ENCODE measurements around the gene CTPS1.

CTPS1 gene

GRCh38 chr1:40998668-40999067, 19.2 kb downstream of the CTPS1 start:
- no peak for DNase-seq (ENCODE audit: low spot score)

GRCh38 chr1:41003127-41003639, 23.7 kb downstream of the CTPS1 start:
- DNase-seq (ENCODE audit: low spot score): no peak

- DNase-seq (ENCODE audit: low spot score): peak; percentile 85
Observed at GRCh38 chr1:41003640-41004220, 24.2 kb downstream of the CTPS1 start.

- no peak for DNase-seq (ENCODE audit: low spot score)
Observed at GRCh38 chr1:41005876-41006275, 26.4 kb downstream of the CTPS1 start.

- DNase-seq (ENCODE audit: low spot score): peak; percentile 24
Observed at GRCh38 chr1:41006942-41007865, 27.7 kb downstream of the CTPS1 start.

- no peak for DNase-seq (ENCODE audit: low spot score)
Observed at GRCh38 chr1:41009466-41009865, 30.0 kb downstream of the CTPS1 start.

- no peak for DNase-seq (ENCODE audit: low spot score)
Observed at GRCh38 chr1:41010345-41010744, 30.8 kb downstream of the CTPS1 start.

GRCh38 chr1:41013024-41013423, 33.5 kb downstream of the CTPS1 start:
- DNase-seq (ENCODE audit: low spot score): no peak

GRCh38 chr1:41013796-41014195, 34.3 kb downstream of the CTPS1 start:
- peak; percentile 97 for DNase-seq (ENCODE audit: low spot score)

GRCh38 chr1:41014871-41015270, 35.4 kb downstream of the CTPS1 start:
- no peak for DNase-seq (ENCODE audit: low spot score)

- no peak for DNase-seq (ENCODE audit: low spot score)
Observed at GRCh38 chr1:41015281-41015896, 35.9 kb downstream of the CTPS1 start.

- DNase-seq (ENCODE audit: low spot score): no peak
Observed at GRCh38 chr1:41015897-41016470, 36.5 kb downstream of the CTPS1 start.

GRCh38 chr1:41017141-41018017, 37.9 kb downstream of the CTPS1 start:
- DNase-seq (ENCODE audit: low spot score): no peak

GRCh38 chr1:41018018-41018410, 38.5 kb downstream of the CTPS1 start:
- DNase-seq (ENCODE audit: low spot score): no peak

GRCh38 chr1:41019353-41019745, 39.9 kb downstream of the CTPS1 start:
- DNase-seq (ENCODE audit: low spot score): no peak

- DNase-seq (ENCODE audit: low spot score): no peak
Observed at GRCh38 chr1:41020109-41020576, 40.6 kb downstream of the CTPS1 start.

GRCh38 chr1:41020654-41021053, 41.2 kb downstream of the CTPS1 start:
- no peak for DNase-seq (ENCODE audit: low spot score)

GRCh38 chr1:41021526-41022308, 42.2 kb downstream of the CTPS1 start, which contains the start of gene SLFNL1:
Gene SLFNL1 (minus strand): TSS chr1:41021725. CDS start chr1:41020660, 1,065 bp downstream.
- DNase-seq (ENCODE audit: low spot score): no peak

- DNase-seq (ENCODE audit: low spot score): no peak
Observed at GRCh38 chr1:41022424-41022823, 42.9 kb downstream of the CTPS1 start.

- no peak for DNase-seq (ENCODE audit: low spot score)
Observed at GRCh38 chr1:41023279-41023990, 43.9 kb downstream of the CTPS1 start.
